H1 (cell line): Measurements from ENCODE around the gene LCP1.

Source experiments
- ASH2L ChIP-seq: fragments of 200-600, 300-600 bp; sonication (generic); IDR thresholded peaks from one replicate; pipeline ENCODE4 v1.7.1; 2017; ENCODE audit warnings: low read length
- BCL11A ChIP-seq, 2 experiments: IDR thresholded peaks; one replicate each; pipeline ENCODE4 v1.6.1; 2011; ENCODE audit warnings: low read depth in 2 of 2, low read length in 2 of 2, mild to moderate bottlenecking in 2 of 2
- CTCF ChIP-seq, 3 experiments: IDR thresholded peaks; 1 replicate in 2 of 3; 2 replicates in 1 of 3; pipeline versions ENCODE4 v1.5.1 to v1.6.1; 2011; ENCODE audit warnings: low read length in 3 of 3, mild to moderate bottlenecking in 3 of 3, inconsistent platforms in 2 of 3, low read depth in 1 of 3, moderate library complexity in 1 of 3; ENCODE audit not compliant: insufficient read depth in 1 of 3; ENCODE audit errors: control extremely low read depth in 1 of 3
- EZH2 ChIP-seq: fragments of 200-600 bp; sonication (generic); IDR thresholded peaks from 2 replicates; pipeline ENCODE4 v1.7.1; 2012; ENCODE audit warnings: low read depth, mild to moderate bottlenecking, moderate library complexity, low read length, inconsistent platforms; ENCODE audit not compliant: severe bottlenecking
- GTF2F1 ChIP-seq: IDR thresholded peaks from 2 replicates; pipeline ENCODE4 v1.6.1; 2012; ENCODE audit warnings: low read depth, low read length, improper control_type of control experiment, borderline replicate concordance
- JUN ChIP-seq: IDR thresholded peaks from 2 replicates; pipeline ENCODE4 v1.6.1; 2011; ENCODE audit warnings: low read depth, mild to moderate bottlenecking, improper control_type of control experiment, low read length
- JUND ChIP-seq: IDR thresholded peaks from 2 replicates; pipeline ENCODE4 v1.6.1; 2011; ENCODE audit warnings: mild to moderate bottlenecking, improper control_type of control experiment, low read length
- RAD21 ChIP-seq, 2 experiments: IDR thresholded peaks in 1 of 2; conservative IDR thresholded peaks in 1 of 2; 2 replicates each; pipeline ENCODE4 v1.6.1; 2011; ENCODE audit warnings: low read depth in 2 of 2, low read length in 2 of 2, improper control_type of control experiment in 1 of 2, inconsistent platforms in 1 of 2, mild to moderate bottlenecking in 1 of 2, moderate library complexity in 1 of 2
- RFX5 ChIP-seq: IDR thresholded peaks from 2 replicates; pipeline ENCODE4 v1.6.1; 2011; ENCODE audit warnings: low read depth, low read length, improper control_type of control experiment, borderline replicate concordance
- SRF ChIP-seq: IDR thresholded peaks from 2 replicates; pipeline ENCODE4 v1.6.1; 2011; ENCODE audit warnings: mild to moderate bottlenecking, low read depth, low read length, moderate library complexity
- TAF1 ChIP-seq: IDR thresholded peaks from 2 replicates; pipeline ENCODE4 v1.6.1; 2011; ENCODE audit warnings: mild to moderate bottlenecking, low read depth, low read length
- TBP ChIP-seq: IDR thresholded peaks from 2 replicates; pipeline ENCODE4 v1.6.1; 2011; ENCODE audit warnings: low read depth, low read length, improper control_type of control experiment
- TF ChIP-seq, protein P1 (sequence below): IDR thresholded peaks from 2 replicates; pipeline ENCODE4 v1.6.1; 2012; ENCODE audit warnings: inconsistent platforms

- no peak for TF ChIP-seq CTCF (IDR thresholded peaks at IDR 0.05; ENCODE audit: control extremely low read depth in 1 of 3, insufficient read depth in 1 of 3, low read depth in 1 of 3, low read length in 3 of 3)
- no peak for TF ChIP-seq EZH2
- TF ChIP-seq, protein P1, sequence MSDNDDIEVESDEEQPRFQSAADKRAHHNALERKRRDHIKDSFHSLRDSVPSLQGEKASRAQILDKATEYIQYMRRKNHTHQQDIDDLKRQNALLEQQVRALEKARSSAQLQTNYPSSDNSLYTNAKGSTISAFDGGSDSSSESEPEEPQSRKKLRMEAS, result no peak
- TF ChIP-seq TBP, result no peak
- no peak for TF ChIP-seq GTF2F1
- TF ChIP-seq JUND, result no peak
- TF ChIP-seq ASH2L, result no peak
- TF ChIP-seq JUN, result no peak
- TF ChIP-seq BCL11A (IDR thresholded peaks at IDR 0.05; ENCODE audit: low read depth in 2 of 2, low read length in 2 of 2), result no peak
- TF ChIP-seq RFX5, result no peak
- no peak for TF ChIP-seq RAD21 (IDR thresholded peaks at IDR 0.05 in 1 of 2, conservative IDR thresholded peaks at IDR 0.05 in 1 of 2; ENCODE audit: low read depth in 2 of 2, low read length in 2 of 2)
- no peak for TF ChIP-seq TAF1
- no peak for TF ChIP-seq SRF
Measured at GRCh38 chr13:46129955-46130618, 51.9 kb downstream of the LCP1 start.
